COLO668 (cell line): ENCODE results near the gene LYRM9.
"Not testable (repeated sequence)": the region's sequence is repeated elsewhere in the genome, so short reads cannot be mapped to it uniquely, and the experiment has no call there.

Source experiments
- DNase-seq: peaks from one replicate; lab custom pipeline; 2025; ENCODE audit not compliant: unreplicated experiment; lab: John Stamatoyannopoulos, UW

LYRM9 gene

DNA sequence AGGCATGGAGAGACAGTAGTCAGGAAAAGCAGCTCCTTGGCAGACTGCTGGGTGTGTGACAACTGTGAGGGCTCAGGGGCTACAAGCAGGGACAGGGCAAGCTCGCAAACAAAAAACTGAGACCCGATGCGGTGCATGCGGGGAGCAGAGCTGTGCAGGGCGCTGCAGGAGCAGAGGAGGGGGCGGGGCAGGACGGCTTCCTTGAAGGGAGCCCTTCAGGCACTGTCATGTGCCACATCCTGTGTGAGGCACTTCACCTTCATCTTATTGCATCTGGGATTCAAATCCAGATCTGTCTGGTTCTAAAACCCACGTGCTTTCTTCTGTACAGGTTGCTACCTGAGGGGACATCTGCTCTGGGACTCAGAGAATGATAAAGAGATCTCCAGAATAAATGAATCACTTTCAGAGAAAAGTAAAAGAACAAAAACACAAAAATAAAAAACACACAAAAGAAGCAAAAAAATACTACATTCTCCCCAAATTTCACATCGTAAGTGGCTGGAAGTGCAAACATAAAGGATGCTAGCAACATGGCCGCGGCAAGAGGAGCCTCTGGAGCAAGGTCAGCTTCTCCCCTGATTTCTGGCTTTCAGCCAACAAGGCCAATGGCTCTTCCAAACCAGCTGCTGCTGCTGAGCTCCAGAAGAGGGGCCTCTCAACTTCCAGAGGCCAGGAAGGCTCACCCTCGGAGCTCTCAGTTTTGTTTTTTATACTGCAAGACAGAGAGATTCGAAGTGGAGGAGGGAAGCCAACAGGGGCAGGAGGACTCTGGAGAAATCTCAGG is 14.2 kb downstream of the LYRM9 start:
- peak; percentile 0 for DNase-seq

DNA sequence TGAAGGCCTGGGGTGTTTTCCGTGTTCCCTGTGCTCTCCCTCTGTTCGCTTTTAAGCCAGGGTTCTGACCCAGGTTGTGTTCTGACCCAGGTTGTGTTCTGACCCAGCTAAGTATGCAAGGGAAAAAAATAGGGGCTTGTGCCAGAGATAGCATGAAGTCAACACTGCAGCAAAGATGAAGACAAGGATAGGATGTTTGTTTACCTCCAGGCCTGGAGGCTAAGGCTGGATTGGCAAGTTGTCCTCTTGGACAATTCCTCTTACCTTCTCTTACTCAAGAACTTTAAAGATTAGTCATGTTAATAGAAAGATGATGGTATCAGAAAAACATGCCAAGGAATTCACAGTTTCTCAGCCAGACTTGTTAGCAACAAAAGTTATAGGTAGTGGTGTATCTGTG is 19.4 kb downstream of the LYRM9 start:
- DNase-seq = no peak

DNA sequence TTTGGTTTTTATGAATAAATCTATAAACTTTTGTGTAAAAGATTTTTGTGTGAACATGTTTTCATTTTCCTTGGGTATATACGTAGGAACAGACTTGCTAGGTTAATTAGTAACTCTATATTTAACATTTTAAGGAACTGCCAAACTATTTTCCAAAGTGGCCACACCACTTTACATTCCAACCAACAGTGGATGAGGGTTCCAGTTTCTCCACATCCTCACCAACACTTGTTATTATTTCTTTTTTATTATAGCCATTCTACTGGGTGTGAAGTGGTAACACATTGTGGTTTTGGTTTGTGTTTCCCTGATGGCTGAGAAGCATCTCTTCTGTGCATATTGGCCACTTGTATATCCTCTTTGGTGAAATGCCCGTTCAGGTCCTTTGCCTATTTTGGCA is 20.0 kb downstream of the LYRM9 start:
- DNase-seq = no peak

DNA sequence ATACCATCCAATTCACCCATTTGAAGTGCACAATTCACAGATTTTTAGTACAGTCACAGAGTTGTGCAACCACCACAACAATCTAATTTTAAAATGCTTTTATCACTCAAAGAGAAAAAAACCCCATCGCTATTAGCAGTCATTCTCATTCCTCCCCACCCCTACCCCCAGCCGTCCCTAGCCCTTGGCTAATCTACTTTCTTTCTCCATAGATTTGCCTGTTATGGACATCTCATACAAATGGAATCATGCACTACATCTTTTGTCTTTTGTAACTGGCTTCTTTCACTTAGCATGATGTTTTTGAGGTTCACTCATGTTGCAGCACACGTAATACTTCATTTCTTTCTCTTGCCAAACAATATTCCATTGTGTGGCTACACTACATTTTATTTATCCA is 20.4 kb downstream of the LYRM9 start:
- DNase-seq = no peak

DNA sequence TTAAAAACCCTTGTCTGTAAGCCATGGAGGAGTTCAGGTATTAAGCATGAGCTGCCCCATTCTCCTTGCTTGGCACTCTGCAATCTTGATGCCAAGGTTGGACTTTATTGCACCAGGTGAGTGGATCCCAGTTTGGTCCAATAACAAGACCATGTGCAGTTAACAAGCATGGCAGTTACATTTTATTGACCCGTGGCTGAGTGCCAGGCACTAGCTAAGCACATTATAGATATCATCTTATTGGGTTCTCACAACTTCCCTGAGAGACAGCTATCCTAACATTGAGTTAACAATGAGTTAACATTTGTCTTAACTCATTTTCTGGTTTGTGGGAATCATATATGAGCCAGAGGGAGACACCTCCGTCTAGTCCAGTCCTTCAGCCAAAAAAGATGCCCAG is 21.8 kb downstream of the LYRM9 start:
- DNase-seq = no peak

DNA sequence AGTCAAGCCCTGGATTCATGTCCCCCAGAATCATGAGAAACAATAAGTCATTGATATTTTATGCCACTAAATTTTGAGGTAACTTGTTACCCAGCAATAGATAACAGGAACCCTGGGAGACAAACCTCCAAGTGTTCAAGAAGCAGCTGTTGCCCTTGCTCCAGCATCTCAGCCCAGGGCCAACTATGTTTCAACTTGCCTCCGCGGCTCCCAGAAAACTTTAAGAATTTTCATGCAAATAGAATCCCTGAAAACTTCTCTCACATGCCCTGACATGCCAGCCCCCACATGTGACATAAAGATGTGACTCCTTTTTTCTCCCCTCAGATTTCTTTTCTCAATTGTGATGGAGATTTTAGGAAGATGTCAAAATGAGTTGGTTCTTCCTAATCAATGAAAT is 22.8 kb downstream of the LYRM9 start:
- DNase-seq = no peak

DNA sequence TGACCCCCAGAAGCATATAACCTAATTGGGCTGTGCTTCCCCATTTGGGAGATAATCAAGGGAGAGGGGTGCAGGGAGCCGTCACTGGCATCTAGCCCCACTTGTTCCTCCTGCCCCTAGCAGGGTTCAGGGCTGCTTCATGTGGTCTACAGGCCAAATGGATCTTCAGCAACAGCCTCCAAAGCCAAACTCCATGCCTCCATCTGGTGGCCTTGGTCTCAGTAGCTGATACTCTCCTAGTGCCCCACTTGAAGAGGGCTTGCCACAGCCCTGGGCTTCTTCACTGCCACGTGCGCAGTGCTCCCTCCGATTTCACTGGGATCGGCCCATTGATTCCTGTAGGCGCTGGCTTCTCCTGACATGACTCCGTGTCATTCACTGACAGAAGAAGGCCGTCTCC is 24.6 kb downstream of the LYRM9 start:
- no peak for DNase-seq

DNA sequence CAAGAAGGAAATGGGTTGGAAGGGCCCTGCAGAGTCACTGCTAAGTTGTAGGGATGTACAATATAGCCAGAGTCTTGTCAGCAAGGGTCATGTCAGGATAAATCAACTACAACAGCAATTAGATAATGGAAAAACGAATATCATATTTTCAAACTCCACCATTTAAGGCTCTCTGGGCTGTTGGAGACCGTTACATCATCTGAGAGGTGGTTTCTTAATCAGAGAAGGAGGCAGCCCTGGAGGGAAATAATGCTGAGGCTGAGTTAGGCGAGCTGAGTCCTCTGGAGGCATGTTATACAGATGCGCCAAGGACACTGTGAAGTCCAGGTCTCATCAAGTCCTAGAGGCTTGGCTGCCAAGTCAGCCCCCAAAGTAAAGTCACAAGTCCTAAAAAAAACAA is 30.3 kb downstream of the LYRM9 start:
- no peak for DNase-seq

DNA sequence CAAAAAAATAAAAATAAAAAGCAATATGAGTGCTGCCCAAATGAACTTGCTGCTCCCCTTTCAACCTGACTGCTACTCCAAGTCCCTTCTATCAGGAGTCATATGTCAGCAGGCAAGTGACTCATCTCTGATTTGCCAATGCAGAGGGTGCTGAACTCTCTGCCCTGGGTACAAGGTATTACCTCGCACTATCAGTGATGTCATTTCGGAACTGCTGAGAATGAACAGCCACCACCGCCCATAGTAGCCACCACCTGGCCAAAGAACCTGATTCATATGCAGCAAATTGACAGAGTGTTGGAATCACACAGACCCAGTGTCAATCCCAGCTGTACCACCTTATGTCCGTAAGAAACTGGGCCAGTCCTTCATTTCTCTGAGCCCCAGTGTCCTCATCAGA is 31.2 kb downstream of the LYRM9 start:
- DNase-seq = no peak

DNA sequence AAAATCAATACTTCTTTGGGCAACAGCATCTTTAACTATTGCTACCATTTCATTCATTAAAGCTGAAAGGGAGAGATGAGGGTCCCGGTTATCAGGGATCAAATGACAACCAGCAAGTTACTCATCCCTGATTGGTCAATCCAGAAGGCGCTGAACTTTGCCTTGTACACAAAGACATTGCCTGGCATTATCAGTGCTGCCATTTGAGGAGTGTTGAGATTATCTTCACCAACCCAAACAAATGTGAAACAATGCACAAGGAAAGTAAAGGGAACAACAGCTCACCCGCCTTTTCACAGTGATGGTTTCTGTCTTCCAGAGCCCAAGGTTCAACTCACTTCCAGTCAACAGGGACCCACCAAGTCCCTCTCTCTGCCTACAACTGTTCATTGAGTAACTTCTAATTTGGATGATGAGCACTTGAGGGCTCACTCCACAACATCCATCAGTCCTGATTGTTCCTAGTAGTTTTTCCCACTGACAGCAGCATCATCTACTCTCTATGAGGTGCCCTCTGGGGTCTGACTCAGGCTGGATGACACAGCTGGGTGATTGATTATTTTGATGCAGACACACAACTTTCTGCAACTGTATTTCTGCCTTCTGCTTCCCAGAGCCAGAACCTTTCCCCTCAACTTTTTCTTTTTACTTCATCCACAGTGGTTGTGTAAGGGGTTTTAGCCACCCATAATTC is 32.0 kb downstream of the LYRM9 start:
- no peak for DNase-seq

DNA sequence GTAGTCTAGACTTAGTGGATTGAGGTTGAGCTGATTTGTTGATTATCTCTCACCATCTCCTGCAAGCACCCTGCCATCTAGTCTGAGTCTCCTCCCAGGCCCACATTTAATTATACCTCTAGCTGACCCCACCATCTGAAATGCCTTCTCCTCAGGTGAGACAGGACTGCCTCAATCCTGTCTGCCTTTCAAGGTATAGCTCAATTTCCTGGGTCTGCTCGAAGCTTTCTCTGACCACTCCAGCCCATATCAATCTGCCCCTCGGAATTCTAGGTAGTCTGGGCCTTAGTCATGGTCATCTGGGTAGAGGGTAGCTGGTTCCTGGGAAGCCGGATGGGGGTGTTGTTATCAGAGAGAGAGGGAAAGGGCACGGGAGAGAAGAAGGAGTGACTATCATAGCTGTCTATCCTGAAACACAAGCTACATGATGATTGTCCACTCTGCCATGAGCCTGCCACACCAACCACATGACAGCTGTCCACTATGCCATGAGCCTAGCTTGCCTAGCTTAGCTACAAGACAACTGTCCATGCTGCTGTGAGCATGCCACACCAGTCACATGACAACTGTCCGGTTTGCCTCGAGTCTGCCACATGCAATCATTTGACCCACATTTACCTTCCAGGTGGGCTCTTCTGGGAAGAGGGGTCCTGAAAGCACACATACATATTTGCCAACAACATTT is 34.4 kb downstream of the LYRM9 start:
- DNase-seq = no peak

DNA sequence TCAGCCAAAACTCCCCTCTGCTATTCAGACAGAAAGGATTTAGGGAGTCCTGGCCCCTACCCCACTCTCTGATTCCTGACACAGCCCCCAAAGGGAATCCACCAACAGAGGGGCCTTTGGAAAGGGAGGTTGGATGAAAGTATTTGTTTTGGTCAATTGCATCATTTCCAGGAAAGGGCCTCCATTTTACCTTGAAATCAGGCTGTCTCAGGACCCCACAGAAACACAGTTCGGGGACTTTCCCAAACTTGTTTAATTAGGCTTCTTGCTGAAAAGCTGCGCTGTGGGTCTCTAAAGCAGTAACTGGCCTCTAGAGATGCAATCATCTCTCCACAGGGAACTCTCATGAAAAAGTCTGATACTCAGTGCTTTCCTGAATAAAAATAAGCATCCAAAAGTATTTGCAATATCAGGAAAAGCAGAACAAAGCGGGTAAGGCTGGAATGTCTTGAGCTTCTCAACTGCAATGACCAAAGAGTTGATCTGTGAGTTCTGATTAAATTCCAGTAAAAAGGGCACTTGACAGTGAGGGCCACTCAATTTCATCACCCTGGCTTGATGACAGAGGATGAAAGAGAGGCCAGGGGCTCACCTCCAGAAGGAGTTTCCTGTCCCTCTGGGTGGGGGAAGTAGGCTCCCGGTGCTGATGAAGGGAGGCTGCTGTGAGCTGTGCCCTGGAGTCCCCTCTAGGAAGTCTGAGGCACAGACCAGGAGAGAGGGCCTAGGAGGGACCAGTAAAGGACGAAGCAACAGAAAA is 36.3 kb downstream of the LYRM9 start:
- DNase-seq = no peak

DNA sequence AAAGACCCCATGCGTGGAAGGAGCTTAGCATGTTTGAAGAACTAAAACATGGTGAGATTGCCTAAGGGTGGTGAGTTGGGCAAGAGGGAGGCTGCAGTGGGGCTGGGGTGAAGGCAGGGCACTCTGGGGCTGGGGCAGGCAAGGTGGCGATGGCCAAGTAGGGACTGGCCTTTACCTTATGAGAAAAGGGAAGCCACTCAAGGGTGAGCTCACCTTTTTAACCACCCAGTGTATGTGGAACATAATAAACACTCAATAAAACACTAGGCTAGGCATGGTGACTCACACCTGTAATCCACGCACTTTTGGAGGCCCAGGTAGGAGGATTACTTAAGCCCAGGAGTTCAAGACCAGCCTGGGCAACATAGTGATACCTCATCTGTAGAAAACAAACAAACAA is 37.7 kb downstream of the LYRM9 start:
- DNase-seq = no peak

DNA sequence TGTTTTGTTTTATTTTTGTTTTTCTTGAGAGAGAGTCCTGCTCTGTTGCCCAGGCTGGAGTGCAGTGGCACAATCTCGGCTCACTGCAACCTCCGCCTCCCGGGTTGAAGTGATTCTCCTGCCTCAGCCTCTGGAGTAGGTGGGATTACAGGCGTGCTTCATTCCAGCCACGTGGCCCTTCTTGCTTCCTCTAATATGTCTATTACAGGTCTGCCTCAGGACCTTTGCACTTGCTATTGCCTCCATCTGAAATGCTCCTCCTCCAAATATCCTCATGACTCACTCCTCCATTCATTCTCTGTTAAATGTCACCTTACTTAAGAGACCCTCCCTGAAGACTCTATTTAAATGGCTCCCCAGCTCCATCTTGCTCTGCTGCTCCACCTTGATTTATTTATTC is 39.0 kb downstream of the LYRM9 start:
- no peak for DNase-seq

DNA sequence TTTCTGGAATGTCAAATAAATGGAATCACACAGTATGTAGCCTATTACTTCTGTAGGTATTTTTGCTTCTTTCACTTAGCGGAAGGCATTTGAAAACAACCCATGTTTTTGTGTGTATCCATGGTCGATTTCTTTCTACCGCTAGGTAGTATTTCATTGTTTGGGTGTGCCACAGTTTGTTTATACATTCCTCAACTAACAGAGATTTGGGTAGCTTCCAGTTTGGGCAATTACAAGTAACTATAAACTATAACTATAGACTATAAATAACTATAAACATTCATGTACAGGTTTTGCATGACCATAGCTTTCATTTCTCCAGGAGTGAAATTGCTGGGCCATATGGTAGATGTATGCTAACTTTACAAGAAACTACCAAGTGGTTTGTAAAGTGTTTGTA is 40.1 kb downstream of the LYRM9 start:
- no peak for DNase-seq

DNA sequence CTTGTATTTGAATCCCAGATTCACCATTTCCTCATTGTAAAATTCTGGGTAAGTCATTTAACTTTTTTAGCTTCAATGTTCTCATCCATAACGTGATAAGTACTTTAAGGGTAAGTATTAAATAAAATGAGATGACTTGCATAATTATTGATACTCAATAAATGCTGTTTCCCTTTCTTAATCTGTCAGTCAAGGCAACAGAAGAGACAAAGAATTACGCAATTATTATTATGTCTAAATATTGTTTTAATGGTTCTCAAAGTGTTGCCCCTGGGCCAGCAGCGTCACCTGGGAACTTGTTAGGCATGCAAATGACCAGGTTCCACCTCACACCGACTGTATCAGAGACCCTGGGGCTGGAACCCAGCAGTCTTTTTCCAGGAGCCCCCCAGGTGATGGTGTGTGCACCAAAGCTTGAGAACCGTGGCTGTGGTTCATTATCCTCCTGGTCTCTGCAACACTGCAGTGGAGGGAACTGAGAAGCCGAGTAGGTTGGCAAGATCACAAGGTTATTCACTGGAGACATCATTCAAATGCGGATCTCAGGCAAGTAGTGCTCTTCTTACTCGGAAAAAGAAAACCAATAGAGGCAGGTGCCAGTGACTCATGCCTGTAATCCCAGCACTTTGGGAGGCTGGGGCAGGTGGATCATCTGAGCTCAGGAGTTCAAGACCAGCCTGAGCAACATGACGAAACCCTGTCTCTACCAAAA is 43.5 kb downstream of the LYRM9 start:
- DNase-seq = no peak

DNA sequence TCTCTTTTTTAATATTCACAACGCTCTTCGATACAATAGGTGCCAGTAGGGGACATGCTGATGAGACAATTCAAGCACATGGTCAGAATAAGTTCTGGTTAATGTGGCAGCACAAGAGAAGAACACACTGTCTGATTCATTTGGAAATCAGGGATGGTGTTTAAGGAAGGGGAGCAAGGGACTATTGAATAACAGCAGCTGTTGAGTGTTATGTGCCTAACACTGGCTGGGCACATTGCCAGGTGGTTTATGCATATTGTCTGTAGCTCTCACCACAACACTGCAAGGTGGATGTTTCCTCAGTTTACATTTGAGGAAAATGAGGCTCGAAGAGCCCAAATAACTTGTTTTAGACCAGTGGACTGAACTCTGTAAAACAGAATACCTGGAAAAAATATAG is 44.2 kb downstream of the LYRM9 start:
- DNase-seq = peak; percentile 39

DNA sequence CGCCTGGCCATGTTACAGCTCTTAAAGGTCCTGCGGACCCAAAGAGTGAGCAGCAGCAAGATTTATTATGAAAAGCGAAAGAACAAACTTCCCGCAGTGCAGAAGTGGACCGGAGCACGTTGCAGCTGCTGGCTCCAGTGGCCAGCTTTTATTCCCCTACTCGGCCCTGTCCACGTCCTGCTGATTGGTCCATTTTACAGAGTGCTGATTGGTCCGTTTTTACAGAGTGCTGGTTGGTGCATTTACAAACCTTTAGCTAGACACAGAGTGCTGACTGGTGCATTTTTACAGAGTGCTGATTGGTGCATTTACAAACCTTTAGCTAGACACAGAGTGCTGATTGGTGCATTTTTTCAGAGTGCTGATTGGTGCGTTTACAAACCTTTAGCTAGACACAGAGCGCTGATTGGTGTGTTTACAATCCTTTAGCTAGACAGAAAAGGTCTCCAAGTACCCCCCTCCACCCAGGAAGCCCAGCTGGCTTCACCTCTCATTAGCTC is 46.3 kb downstream of the LYRM9 start:
- not testable (repeated sequence) for DNase-seq

DNA sequence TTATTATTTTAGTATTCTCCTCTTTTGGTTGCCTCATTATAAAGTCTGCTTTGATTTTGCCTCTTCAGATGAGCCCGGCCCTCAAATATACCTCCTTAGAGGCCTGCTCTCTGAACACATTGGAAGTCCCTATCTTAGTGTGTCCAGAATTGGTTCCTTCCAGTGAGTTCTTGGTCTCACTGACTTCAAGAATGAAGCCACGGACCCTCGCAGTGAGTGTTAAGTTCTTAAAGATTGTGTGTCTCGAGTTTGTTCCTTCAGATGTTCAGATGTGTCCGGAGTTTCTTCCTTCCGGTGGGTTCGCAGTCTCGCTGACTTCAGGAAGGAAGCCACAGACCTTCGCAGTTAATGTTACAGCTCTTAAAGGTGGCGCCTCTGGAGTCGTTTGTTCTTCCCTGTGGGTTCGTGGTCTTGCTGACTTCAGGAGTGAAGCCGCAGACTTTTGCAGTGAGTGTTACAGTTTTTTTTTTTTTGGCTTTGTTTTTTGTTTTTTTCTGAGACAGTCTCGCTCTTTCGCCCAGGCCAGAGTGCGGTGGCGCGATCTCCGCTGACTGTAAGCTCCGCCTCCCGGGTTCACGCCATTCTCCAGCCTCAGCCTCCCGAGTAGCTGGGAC is 47.0 kb downstream of the LYRM9 start:
- DNase-seq = no peak
